Fibroblast of gingiva (primary cell): ENCODE measurements around the gene LAX1.
"Not testable (repeated sequence)": the region's sequence is repeated elsewhere in the genome, so short reads cannot be mapped to it uniquely, and the experiment has no call there.

ENCODE experiments used
- DNase-seq: peaks from one replicate; pipeline ENCODE4 v3.0.0-alpha.2; 2011; ENCODE audit warnings: low read depth

Gene LAX1, protein sequence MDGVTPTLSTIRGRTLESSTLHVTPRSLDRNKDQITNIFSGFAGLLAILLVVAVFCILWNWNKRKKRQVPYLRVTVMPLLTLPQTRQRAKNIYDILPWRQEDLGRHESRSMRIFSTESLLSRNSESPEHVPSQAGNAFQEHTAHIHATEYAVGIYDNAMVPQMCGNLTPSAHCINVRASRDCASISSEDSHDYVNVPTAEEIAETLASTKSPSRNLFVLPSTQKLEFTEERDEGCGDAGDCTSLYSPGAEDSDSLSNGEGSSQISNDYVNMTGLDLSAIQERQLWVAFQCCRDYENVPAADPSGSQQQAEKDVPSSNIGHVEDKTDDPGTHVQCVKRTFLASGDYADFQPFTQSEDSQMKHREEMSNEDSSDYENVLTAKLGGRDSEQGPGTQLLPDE

DNA sequence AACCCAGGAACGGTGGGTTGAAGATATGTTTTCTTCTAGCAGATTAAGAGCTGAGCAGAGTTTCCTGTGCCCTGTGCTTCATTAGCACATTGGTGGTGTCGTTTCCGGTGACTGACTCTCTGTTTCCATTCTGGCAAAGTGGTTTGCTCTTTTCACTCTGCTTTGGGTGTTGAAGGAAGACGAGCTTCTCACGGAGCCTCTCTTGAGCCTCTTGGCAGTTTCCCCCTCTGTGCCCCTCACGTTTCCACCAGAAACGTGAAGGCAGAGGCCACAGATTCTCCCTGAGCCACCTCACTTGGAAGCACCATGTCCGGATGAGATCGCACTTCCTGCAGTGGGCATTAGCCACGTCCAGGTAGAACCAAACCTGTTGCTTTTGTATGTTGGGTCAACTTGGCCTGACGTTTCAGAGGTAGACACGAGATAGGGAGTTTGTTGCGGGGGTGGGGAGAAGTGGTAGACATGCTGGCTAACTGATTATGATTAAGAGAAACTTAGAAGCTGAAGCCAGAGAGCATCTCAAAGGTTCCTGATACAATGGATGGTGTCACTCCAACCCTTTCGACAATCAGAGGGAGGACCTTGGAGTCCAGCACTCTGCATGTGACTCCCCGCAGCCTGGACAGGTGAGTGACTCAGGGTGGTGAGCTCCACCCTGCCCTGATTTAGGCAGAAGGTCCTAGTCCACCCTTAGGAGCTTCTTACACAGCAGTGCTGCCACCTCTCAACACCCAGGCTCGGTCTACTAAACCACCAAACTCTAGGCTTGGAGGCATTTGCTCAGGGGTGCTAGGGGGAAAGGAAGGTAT, at the start of gene LAX1:
TSS of gene LAX1 (plus strand) at position 155 of the 809 bp plus-strand sequence. CDS start at position 538, 383 bp downstream.
- DNase-seq = no peak

DNA sequence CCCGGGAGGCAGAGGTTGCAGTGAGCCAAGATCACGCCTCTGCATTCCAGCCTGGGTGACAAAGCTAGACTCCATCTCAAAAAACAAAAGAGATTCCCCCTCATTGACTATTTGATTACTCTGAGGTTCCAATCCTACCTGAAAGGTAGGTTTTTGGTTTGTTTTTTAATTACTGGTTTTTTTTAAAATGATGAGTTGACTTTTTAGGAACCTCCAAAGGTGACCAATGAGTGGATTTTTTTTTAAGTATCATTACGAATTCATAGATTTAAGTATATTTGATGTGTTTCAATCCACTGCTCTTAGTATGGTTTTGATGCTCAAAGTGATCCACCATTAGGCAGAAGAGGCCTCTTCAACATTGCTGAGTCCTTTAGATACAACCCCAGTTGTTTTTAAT, 47.9 kb upstream of the LAX1 start:
- DNase-seq = no peak

DNA sequence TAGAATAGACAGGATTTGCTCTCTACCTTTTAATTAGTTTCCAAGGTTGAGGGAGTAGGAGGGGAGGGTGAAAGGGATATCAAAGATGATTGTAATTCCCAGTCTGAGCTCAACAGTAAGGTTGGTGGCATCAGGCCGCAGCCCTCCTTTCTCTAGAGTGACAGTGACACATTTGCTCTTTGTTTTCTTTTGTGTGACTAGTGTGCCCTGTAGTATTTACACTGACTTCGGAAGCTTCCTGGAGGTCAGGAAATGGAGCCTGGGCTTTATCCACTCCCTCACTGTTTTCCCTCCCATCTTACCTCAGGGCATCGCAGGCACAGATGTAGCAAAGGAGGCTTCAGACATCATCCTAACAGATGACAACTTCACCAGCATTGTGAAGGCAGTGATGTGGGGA, 44.7 kb upstream of the LAX1 start:
- no peak for DNase-seq

DNA sequence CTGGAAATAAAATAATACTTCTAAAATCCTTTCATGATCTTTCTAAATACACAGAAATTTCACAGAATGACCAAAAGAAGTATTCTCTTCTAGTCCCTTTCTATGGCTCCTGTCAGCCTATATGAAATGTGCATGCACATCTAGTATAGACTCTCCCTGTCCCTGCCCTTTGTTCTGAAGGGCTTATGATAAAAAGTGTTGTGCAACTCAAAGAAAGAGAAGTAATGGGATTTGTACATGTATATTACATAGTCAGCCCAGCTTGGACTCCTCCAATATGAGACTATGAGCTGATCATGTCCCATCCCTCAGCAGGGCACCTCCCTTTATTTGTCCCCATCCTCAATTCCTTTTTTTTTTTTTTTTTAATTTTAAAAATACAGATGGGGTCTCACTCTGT, 42.1 kb upstream of the LAX1 start:
- DNase-seq = no peak

DNA sequence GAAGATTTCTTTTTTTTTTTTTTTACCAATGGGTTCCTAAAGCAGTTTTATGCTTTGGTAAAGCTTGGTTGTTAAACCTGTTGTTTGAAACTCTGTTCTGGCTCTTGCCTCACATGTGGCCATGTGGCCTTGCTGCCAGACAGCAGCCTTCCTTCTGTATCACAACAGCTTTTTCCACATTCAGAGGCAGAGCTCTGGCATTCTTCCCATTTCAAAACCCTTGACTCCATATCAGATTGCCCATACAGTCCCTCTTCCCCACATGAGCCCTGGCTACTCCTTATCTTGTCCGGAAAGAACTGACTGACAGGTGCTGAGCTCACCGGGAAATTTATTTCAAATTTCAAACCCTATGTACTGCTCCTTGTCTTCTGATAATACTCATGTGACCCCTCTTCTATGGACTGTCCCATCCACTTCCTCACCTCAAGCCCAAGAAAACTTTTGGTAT, 38.5 kb upstream of the LAX1 start:
- no peak for DNase-seq

DNA sequence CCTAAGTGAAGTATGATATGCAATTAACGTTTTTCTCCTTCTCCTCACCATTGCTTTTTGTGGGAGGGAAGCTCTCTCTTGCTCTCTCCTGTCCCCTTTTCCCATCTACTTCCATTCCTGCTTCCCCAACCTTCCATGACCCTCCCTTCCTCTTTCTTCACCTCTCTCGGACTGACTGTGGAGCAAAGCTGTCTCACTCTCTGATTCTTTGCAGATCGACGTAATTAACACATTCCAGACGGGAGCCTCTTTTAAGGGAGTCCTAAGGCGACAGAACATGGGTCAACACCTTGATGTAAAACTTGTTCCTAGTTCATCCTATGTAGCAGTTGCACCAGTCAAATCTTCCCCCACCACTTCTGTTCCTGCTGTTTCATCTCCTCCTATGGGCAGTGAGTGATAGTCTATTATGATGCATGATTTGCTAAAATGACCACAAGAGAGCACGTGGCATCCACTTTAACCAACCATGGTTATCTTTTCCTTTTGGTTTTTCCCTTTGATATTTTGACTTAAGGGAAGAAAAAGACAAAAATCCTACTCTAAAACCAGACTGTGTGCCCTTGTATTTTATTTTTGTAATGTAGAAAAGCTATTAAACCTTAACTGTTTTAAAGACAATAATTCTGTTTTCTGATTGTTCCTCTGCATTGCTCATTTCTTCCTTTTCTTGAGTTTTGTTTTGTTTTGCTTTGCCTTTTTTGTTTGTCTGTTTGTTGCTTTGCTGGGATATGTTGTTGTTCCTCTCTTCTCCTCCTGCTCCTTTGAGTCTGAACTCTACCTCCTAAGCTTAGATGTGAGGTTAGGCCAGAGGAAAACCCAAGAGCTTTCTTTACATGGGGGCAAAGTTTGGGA, 31.7 kb upstream of the LAX1 start:
- no peak for DNase-seq

DNA sequence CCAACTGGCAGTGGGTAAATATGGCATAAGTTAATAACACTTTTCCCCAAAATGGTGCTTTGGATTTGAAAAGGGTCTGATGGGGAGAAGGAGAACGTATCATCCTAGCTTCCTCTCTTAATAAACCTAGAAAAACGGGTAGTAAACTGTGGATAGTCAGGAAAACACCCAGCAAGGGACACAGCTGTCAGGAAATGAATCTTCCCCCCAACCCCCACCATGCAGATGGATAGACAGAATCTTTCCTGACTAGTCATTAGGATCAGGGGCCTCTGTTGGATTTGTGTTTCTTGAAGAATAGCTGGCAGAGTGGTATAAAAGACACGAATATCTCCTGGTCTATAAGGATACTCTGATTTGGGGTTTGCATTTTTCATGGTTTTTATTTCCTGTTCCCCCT, 22.5 kb upstream of the LAX1 start:
- no peak for DNase-seq

DNA sequence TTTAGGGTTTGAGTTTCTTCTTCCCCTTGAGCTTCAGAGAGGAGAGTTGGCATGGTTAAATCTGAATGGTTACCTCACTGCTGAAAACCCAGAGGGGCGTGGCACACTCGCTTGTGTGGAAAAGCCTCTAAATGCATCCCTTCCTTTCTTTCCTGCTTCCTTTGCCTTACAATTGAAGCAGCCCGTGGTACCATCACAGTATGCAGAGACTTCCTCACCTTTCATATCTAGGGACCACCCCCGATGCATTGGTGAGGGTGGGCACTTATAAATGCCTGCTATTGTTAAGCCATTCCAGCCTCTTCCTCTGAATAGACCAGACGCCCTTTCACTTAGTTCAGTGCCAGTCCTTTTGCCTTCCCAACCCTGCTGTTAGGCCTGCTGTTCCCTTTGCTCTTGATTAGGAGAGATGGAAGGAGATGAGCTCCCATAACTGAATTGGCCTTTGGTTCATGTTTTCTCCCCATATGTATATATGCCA, 21.9 kb upstream of the LAX1 start:
- DNase-seq = no peak

DNA sequence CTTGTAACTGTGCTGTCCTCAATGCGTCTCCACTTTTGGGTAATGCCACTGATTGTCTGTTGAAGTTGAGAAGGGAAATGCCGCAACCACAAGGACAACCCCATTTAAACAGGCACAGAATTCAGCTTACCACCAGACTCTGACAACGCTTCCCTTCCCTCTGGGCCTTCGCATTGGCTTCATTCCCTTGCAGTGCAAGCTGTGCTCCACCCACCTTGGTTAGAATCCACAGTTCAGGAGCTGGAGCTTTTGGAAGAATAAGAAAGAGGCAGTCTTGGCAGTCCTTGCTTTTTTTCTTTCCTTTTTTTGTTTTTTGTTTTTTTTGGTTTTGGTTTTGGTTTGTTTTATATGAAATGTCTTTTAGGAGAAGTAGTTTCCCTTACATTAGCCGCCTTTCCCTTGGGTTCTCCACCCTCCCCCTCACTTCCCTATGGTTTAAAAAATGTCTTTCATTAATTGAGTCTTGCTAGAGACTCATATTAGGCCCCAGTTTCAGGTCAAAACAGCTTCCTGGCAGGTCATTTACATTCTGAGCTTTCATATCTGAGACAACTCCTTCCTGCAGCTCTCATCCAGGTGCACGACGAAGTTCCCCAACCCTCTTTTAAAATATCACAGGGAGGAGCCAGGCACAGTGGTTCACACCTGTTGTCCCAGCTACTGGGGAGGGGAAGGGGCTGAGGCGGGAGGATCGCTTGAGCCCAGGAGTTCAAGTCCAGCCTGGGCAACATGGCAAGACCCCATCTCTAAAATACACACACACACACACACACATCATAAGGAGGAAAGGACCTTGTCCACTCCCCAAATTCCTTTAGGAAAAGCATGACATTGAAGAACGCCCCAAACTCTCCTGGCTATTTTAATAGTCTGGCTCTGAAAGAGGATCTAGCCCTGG, 20.7 kb upstream of the LAX1 start:
- peak; percentile 64 for DNase-seq

DNA sequence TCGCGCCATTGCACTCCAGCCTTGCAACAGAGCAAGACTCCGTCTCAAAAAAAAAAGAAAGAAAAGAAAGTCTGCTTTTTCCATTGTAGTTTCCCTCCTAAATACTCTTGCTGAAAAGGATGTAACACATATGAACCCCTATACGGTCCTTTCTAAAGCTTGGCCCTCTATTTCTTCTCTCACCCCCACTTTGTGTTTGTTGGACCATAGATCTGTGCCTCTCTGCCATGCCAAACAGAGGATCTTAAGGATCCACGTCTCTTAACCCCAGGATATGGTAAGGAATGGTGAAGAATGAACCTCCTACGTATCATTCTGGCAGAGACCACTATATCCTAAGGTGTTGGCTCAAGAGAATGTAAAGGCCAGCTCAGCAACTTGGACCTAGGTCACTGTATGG, 18.7 kb upstream of the LAX1 start:
- no peak for DNase-seq

DNA sequence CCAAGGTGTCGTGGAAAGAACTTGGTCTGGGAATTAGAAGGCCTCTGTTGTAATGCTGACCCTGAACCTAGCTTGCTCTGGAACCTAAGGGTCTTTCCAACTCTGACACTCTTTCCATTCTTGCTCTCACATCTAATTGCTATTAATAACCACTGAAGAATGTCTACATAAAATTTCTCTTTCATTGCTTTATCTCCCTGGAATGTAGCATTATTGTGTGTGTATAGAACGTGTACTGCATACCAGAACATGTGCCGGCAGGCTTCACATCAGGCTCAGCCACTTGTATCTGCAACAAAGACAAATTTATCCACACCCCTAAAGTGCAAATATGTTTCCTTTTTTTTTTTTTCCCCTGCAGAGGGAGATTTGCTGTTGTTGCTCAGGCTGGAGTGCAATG, 13.9 kb upstream of the LAX1 start:
- no peak for DNase-seq

DNA sequence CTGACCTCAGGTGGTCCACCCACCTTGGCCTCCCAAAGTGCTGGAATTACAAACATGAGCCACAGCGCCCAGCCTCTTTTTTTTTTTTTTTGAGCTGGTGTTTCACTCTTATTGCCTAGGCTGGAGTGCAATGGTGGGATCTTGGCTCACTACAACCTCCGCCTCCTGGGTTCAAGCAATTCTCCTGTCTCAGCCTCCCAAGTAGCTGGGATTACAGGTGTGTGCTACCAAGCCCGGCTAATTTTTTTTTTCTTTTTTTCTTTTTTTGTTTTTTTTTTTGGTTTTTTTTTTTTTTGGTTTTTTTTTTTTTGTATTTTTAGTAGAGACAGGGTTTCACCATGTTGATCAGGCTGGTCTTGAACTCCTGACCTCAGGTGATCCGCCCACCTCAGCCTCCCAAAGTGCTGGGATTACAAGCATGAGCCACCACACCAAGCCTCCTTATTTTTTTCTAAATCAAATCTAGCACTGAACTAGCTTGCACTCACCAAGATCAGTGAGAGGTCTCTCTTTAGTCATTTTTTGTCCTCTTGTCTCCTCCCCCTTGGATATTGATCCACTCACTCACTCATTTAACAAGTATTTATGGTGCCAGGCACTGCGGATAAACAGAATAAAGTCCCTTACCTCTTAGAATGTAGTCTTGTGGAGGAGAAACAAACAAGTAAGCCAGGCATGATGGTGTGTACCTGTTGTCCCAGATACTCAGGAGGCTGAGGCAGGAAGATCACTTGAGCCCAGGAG, 13.2 kb upstream of the LAX1 start:
- not testable (repeated sequence) for DNase-seq

DNA sequence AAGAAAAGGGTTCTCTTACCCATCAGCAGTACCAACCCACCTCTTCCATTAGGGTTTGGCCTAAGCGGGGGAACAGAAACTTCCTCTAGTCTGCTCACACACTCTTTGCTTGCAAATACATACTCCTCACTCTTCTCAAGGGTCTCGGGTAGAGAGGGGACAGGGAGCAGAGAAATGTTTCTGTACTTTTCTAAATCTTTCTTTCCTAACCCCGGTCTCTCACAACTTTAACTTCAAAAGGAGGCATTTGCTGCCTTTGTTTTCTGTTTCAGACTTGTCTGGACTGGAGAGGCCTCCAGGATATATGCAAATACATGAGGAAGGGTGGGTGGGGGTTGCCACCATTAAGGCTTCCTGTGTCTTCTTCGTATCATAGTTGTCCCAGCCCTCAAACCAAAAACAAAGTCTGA, 10.5 kb upstream of the LAX1 start:
- DNase-seq = no peak

DNA sequence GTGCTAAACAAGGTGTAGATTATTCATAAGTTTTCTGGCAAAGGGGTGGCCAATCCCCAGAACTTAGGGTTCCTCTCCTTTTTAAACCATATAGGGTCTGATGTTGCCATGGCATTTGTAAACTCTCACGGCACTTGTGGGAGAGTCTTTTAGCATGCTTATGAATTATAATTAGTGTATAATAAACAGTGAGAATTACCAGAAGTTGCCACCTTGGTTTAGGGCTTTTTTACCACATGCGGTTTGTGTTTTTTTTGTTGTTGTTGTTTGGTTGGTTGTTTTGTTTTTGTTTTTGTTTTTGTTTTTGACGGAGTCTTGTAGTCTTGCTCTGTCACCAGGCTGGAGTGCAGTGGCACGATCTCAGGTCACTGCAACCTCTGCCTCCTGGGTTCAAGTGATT, 8.9 kb upstream of the LAX1 start:
- DNase-seq = no peak

DNA sequence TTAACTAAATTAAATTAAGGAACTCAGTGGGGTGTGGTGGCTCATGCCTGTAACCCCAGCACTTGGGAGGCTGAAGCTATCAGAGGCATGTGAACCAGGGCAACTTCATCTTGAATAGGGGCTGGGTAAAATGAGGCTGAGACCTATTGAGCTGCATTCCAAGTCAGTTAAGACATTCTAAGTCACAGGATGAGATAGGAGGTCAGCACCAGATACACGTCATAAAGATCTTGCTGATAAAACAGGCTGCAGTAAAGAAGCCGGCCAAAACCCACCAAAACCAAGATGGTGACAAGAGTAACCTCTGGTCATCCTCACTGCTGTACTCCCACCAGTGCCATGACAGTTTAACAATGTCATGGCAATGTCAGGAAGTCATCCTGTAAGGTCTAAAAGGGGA, 6.2 kb upstream of the LAX1 start:
- not testable (repeated sequence) for DNase-seq

DNA sequence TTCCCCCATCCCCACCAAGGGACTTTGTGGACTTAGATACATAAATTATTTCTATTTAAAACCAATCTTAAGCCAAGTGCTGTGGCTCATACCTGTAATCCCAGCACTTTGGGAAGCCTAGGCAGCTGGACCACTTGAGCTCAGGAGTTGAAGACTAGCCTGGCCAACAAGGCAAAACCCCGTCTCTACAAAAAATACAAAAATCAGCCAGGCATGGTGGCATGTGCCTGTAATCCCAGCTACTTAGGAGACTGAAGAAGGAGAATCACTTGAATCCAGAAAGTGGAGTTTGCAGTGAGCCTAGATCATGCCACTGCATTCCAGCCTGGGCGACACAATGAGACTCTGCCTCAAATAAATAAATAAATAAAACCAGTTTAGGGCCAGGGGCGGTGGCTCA, 4.5 kb upstream of the LAX1 start:
- DNase-seq = no peak

DNA sequence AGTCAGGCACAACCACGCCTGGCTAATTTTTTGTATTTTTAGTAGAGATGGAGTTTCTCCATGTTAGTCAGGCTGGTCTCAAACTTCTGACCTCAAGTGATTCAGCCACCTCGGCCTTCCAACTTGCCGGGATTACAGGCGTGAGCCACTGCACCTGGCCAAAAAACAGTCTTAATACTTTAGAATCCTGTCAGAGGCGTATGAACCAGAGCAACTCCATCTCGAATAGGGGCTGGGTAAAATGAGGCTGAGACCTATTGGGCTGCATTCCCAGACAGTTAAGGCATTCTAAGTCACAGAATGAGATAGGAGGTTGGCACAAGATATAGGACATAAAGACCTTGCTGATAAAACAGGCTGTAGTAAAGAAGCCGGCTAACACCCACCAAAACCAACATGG, 3.0 kb upstream of the LAX1 start:
- not testable (repeated sequence) for DNase-seq

DNA sequence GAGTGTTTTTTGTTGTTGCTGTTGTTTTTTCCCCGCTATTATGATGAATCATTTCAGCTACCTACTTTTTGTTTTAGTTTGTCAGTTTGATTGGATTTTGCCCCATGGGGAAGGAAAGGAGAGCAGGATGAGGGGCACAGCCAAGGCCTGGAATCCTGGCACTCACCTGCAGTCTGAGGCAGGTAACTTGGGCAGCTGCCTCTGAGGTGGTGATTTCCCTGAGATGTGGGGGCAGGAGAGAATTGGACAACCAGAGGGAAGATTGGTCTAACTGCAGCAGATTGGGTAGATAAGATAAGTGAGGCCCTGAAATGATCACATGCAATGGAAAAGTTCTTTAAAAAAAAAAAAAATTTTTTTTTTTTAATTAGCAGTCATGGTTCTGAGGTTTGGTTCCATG, 1.5 kb upstream of the LAX1 start:
- no peak for DNase-seq

DNA sequence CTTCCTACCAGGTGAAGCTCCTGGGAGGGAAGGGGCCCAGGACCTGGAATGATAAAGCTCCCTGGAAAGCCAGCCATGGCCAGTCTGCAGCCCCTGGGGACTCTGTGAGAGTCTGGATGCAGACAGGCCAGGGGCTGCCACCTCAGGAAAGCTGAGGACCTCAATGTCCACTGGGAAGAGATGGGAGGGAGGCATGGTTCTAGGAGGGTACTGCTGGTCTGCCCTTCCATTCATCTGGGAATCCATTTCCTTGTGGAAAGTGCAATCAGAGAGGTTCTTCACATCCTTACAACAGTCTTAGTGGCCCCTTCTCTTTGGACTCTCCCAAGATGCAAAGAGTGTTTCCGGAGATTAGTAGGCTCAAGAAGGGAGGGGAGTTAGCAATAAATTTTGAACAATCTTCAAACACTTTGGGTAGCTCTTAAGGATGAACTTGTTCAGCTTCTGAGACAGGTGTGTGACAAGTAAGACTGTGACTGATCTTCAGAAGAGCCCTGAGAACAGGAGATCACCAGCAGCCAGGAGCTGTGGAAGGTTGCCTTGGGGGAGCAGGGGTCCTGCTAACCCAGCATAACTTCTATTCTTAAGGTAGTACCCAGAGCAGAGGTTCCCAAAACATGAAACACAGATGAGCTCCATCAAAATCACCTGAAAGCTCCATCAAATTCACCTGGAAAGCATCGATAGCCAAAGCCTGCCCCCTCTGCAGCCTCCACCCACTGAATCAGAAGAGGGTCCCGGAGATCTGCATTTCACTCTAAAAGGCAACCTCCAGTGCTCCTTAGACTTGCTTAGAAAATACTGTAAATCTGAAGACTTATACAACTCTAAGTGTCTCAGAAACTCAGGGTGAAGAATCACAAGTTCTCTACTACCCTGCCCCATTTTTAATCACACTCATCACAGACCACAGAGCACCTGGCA, 616 bp upstream of the LAX1 start:
- no peak for DNase-seq
